WERI-Rb-1 (cell line): ENCODE measurements around the gene TNFAIP2.

ENCODE experiments used
- DNase-seq: peaks from one replicate; pipeline ENCODE4 v3.0.0-alpha.2; 2020
- H3K27ac ChIP-seq: fragments of 250-450 bp; sonication (Bioruptor Pico); 2 replicates; pipeline ENCODE4 v1.5.1; 2020; ENCODE audit warnings: mild to moderate bottlenecking, moderate library complexity
- H3K27me3 ChIP-seq: fragments of 250-450 bp; sonication (Bioruptor Pico); 2 replicates; pipeline ENCODE4 v1.5.1; 2021; ENCODE audit warnings: mild to moderate bottlenecking, low read depth, moderate library complexity; ENCODE audit not compliant: insufficient read depth, severe bottlenecking
- H3K36me3 ChIP-seq: fragments of 250-450 bp; sonication (Bioruptor Pico); 2 replicates; pipeline ENCODE4 v1.5.1; 2020; ENCODE audit warnings: mild to moderate bottlenecking, moderate library complexity
- H3K4me3 ChIP-seq: 2 replicates; pipeline ENCODE4 v1.5.1; 2011; ENCODE audit warnings: low read depth, mild to moderate bottlenecking, control low read depth, low read length
- H3K9me3 ChIP-seq: fragments of 250-450 bp; sonication (Bioruptor Pico); 2 replicates; pipeline ENCODE4 v1.5.1; 2021; ENCODE audit warnings: mild to moderate bottlenecking, moderate library complexity; ENCODE audit not compliant: severe bottlenecking
- TF ChIP-seq, protein P1 (sequence below): IDR thresholded peaks from 2 replicates; pipeline ENCODE4 v1.5.1; 2011; ENCODE audit warnings: low read depth, mild to moderate bottlenecking, control low read depth, inconsistent platforms, low read length

Gene TNFAIP2

GRCh38 chr14:103143506-103143905 is 20.2 kb downstream of the TNFAIP2 start:
- H3K27me3 ChIP-seq, result no peaks in the 10 kb centered on the region
- H3K4me3 ChIP-seq, result no peak overlapping the region
- H3K36me3 ChIP-seq, result no peaks in the 10 kb centered on the region
- H3K9me3 ChIP-seq, result no peaks in the 10 kb centered on the region
- TF ChIP-seq, protein P1, sequence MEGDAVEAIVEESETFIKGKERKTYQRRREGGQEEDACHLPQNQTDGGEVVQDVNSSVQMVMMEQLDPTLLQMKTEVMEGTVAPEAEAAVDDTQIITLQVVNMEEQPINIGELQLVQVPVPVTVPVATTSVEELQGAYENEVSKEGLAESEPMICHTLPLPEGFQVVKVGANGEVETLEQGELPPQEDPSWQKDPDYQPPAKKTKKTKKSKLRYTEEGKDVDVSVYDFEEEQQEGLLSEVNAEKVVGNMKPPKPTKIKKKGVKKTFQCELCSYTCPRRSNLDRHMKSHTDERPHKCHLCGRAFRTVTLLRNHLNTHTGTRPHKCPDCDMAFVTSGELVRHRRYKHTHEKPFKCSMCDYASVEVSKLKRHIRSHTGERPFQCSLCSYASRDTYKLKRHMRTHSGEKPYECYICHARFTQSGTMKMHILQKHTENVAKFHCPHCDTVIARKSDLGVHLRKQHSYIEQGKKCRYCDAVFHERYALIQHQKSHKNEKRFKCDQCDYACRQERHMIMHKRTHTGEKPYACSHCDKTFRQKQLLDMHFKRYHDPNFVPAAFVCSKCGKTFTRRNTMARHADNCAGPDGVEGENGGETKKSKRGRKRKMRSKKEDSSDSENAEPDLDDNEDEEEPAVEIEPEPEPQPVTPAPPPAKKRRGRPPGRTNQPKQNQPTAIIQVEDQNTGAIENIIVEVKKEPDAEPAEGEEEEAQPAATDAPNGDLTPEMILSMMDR, result no peak
- DNase-seq, result no peak
- H3K27ac ChIP-seq, result no peak overlapping the region

DNA sequence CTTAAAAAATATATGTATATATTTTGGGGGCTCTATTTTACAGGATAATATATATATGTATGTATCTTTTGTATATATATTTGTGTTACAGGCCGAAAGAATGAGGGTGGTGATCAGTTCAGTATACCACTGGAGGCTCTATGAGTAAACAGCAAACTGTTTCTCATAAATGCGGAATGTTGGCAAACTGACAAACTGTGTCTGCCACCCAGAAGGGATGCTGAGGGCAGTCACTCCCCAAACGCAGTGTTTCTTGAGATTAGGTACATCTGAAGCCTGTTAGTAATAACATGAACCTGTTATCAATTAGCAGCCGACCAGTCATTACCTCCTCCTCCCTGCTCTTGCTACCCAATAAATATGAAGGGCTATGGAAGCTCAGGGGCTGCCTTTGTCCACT is 20.8 kb downstream of the TNFAIP2 start:
- TF ChIP-seq, protein P1, result no peak
- no peak overlapping the region for H3K4me3 ChIP-seq
- no peaks in the 10 kb centered on the region for H3K9me3 ChIP-seq
- H3K36me3 ChIP-seq, result no peaks in the 10 kb centered on the region
- DNase-seq, result no peak
- no peaks in the 10 kb centered on the region for H3K27me3 ChIP-seq
- H3K27ac ChIP-seq, result no peak overlapping the region

- Histone ChIP-seq H3K9me3 (no peaks in the 10 kb centered on the region), H3K27me3 (no peaks in the 10 kb centered on the region), H3K36me3 (no peaks in the 10 kb centered on the region), H3K27ac (no peak overlapping the region), H3K4me3 (no peak overlapping the region)
- TF ChIP-seq, protein P1, result no peak
- DNase-seq, result no peak
Observed at GRCh38 chr14:103146141-103146709, 23.0 kb downstream of the TNFAIP2 start.

DNA sequence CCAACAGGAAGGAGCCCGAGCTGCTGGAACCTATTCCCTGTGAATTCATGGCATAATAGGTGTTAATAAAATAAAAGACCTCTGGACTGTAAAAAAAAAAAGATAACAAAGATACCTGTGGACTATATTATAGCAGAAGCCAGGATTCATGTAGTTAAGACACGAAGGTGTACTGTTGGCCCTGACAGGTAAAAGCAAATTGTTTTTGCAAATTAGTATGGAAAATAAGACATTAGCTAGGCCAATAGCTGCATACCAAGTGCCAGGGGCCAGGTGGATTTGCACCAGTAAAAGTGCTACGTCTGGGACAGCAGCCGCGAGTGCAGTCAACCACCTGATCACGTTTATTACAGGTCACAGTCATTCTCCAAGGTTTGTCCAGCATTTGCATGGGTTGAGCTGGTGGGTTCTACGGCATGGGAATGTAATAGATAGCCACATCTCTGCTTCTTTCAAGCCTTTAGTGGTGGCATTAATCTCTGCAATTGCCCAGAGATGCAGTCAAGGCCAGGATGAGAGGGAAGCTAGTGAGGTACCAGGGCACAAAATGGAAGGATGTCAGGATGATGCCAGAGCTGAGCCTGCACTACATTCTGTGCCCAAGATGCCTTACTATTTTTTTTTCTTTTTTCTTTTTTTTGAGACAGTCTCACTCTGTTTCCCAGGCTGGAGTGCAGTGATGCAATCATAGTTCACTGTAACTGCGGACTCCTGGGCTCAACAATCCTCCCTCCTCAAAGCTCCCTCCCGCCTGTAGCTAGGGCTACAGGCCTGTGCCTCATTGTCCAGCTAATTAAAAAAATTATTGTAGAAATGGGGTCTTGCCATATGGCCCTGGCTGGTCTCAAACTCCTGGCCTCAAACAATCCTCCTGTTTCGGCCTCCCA is 26.3 kb downstream of the TNFAIP2 start:
- Histone ChIP-seq H3K9me3 (no peaks in the 10 kb centered on the region), H3K4me3 (no peak overlapping the region), H3K27ac (no peak overlapping the region), H3K27me3 (no peaks in the 10 kb centered on the region), H3K36me3 (no peaks in the 10 kb centered on the region)
- TF ChIP-seq, protein P1, result no peak
- DNase-seq, result no peak

DNA sequence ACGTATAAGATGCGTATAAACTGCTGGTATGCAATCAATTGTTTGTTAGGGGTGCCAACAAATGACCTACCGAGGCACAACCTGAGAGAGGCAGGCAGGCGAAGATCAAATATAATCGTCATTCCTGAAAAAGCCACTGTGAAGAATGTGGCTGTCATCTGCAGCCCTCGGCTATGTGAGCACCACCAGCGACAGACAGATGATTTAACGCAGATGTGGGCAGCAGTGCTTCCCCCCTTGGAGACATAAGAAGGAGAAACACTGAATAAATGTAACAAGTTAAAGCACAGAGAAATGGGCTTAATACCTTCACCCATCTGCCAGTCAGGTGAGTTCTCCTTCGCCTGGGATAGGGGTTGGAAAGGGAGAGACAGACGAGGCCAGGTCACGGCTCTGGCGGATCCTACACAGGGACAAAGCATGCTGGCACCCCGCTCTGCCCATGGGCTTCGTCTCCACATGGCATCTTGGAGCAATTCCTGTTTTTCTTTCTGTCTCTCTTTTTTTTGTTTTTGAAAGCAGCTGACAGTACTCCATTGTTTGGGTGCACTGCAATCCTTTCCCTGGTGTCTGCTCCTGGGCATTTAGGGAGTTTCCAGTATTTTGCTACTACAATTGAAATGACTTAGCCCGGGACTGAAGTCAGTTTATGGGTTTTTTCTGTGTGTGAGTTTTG is 28.1 kb downstream of the TNFAIP2 start:
- no peaks in the 10 kb centered on the region for H3K36me3 ChIP-seq
- no peaks in the 10 kb centered on the region for H3K27me3 ChIP-seq
- H3K27ac ChIP-seq, result no peak overlapping the region
- no peak for DNase-seq
- H3K4me3 ChIP-seq, result no peak overlapping the region
- TF ChIP-seq, protein P1, result no peak
- H3K9me3 ChIP-seq, result no peaks in the 10 kb centered on the region
